ENCODE results near the gene LPO.

DNA sequence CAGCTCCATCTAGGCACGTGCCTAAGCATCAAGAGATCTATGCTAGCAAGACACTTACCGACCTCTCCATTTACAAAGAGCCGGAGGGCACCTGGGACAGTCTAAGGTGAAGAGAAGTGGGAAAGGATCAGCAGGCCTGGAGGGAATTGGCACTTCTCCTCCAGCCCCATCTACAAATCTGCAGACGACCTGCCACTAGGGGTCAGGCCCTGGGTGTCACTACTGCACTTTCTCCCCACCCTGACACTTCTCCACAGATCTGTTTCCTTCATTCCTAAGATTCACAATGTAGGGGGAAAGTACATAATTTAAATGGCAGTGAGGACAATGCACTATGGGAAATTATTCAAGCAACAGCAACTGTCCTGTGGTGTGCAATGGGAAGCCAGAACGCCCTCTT, 27.5 kb upstream of the LPO start:
- TF ChIP-seq TAF1 (IDR thresholded peaks at IDR 0.05; ENCODE audit: borderline replicate concordance, insufficient read depth, low read length) (no peak), SIN3A (IDR thresholded peaks at IDR 0.05; ENCODE audit: borderline replicate concordance, insufficient read depth, low read length) (no peak)

Data from PFSK-1 (cell line).